GM19240 (cell line): Measurements from ENCODE around the gene METTL24.
"Not testable (repeated sequence)": the region's sequence is repeated elsewhere in the genome, so short reads cannot be mapped to it uniquely, and the experiment has no call there.

Experiments
- DNase-seq: peaks from one replicate; pipeline ENCODE4 v3.0.0; 2011; ENCODE audit warnings: low spot score; ENCODE audit not compliant: insufficient read length

METTL24 gene

DNA sequence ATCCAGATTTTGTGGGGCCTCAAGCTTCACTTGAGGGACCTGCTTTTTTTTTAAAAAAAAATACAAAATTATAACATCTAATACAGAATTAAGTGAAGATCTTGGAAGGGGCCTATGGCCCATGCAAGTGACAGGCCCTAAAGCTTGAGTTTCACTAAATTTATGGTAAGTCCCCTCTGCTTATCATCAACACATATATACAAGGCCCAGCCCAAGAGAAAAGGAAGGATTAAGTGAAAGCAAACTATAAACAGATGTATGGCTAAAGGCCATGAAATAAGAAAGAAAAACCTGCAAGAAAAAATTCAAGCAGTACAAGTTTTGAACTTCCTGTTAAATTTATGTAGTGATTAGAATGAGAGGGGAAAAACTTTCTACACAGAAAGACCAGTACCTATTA, 91.2 kb downstream of the METTL24 start:
- DNase-seq = no peak

DNA sequence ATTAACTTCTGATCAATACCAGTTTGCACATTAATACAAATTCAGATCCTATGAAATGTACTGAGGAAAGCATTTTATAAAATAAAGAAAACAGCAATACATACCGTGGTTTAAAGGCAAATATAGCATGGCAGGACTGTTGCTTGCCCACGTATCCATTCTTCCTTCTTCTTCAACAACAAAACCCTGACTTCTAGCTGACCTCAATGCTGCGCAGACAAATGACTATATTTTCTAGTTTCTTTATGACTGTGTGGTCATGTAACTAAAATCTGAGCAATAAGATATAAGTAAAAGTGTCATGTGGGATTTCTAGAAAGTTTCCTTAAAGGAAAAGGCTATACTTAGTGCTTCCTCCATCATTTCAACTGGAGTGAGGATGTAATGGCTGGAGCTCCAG, 92.9 kb downstream of the METTL24 start:
- no peak for DNase-seq

DNA sequence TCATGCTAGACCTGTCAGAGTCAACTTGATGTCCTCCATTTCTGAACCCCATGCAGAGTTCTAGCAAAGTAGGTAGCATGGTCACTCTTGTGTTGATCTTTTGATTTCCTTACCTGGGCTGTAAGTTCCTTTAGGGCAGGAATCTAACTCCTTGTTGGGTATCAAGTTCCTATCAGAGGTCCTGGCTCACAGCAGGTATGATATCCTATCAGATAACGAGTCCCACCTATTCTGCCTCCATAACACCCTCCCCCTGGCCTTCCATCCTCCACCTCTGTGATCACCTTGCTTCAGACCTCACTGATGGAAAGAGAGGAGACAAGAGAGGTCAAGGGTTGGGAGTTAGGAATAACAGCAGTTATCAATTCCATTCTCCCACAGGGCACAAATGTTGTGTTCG, 101.8 kb downstream of the METTL24 start:
- no peak for DNase-seq

DNA sequence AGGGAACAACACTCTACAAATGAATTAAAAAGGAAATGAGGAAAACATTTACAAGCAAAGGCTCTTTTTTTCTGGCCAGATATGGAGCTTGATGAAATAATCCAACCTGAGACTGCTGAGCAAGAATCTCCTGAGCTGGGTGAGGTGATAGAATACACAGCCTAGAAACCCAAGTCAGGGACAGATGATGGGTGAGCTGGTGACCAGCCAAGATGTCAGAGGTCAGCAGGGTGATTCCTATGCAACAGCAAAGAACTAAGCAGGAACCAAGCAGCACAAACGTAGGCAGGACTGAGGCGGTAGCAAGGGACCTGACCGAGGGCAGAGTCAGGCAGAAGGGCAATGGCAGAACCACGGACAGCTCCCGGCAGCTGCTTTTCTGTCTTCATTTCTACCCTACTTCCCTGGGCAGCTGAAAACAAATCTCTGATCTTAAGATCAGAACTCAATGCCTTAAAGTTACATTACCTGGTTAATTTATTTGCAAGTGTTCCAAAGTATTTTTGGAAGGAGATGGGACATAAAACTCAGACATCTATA, 102.9 kb downstream of the METTL24 start:
- DNase-seq = no peak

DNA sequence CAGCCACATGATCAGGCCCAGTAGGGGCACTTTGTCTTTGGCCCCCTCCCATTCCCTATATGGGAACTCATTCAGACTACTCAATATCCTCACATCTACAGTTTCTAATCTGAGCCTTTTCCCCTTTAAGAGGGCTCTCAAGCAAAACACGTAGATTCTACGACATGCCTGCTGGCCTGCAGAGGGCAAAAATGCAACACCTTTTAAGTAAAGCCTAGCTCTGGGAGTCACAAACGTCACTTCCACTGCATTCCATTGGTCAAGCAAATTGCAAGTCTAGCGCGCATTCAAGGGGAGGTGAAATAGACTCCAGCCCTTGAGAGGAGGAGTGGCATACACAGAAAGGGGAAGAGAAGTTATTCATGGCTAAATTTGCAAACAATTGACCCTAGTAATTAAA, 107.3 kb downstream of the METTL24 start:
- DNase-seq = no peak

DNA sequence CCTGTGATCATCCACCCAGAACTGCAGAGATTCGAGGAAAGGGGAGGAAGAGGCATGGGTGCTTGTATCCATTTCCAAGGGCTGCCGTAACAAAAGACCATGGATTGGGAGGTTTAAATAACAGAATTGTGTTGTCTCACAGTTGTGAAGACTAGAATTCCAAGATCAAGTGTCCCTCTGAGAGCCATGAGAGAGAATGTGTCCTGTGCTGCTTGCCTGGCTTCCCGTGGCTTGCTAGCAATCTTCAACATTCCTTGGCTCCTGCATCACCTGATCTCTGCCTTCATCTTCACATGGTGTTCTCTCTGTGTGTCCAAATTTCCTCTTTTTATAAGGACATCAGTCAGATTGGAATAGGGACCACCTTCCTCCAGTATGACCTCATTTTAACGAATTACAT, 108.1 kb downstream of the METTL24 start:
- DNase-seq = no peak

DNA sequence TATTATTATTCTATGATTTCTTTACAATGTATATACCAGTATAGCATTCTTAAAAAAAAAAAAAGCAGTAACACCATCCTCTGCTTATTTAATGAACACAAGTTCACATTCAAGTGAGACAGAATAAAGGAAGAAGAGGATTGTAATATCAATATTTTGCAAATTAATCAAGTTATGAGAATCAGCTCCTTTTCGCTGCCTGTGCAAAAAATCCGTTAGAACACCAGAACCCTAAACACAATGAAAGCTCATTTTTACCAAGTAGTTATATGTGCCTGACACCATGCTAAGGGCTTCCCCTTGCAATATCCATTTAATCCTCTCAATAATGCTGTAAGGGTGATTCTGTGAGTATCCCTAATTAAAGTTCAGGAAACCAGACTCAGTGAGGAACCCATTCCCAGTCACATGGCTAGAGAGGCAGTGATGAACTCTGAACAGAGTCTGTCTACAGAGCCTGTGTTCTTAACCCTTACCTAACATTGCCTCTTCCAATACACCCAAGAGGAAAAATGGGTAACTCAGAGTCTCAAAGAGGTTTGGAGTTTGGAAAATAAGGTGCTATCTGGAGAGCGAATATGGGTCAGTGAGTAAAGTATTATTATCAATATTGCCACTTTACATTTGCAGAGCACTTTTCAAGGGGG, 111.1 kb downstream of the METTL24 start:
- no peak for DNase-seq

DNA sequence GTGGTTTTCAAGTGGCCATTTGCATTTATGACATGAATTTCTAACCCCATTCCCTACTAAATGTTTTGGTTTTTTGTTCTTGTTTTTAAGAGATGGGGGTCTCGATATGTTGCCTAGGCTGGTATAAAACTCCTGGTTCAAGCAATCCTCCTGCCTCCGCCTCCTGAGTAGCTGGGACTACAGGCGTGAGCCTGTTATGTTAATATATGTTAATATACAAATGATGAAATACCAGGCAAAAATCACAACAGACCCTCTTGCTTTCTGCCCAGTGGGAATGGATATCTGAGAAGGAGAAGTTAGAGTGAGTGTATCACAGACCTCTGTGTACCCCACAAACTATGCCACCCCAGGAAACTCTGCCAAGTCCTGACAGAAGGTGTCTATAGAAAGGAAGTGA, 111.8 kb downstream of the METTL24 start:
- no peak for DNase-seq

DNA sequence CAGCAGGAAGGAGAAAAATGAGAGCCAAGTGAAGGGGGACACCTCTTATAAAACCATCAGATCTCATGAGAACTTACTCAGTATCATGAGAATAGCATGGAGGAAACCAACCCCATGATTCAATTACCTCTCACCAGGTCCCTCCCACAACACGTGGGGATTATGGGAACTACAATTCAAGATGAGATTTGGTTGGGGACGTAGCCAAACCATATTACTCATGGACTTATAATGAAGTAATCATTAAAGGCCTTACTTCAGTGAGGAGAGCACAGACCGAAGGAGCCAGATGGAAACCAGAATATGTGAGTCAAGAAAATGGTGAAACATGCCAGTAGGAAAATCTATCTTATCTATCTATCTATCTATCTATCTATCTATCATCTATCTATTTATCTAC, 113.5 kb downstream of the METTL24 start:
- DNase-seq = not testable (repeated sequence)

DNA sequence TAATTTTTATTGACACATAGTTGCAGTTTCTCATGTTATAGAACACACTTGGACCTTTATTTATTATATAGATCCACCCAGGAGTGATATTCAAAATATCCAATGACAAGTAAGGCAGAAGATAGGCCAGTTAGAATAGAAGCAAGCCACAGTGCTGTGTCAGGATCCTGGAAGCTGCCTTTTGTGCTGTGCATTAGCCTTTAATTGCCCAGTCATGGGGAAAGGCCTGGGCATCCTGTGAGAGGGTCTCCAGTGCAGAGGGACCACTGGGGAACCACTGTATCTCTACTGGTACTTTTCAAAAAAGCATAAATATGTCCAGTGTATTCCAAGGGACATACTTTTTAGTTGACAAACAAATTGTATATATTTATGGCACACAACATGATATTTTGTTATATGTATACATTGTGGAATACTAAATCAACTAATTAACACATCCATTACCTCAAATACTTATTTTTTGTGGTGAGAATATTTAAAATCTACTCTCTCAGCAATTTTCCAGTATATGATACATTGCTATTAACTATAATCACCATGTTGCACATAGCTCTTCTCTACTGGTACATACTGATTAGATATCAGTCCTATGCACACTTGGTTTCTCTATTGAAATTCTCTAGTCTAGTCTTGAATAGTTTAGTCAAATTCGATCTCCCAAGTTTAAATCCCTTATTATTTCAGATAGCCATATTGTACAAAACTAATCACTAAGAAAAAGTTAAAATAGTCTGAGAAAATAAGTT, 118.4 kb downstream of the METTL24 start:
- DNase-seq = no peak

DNA sequence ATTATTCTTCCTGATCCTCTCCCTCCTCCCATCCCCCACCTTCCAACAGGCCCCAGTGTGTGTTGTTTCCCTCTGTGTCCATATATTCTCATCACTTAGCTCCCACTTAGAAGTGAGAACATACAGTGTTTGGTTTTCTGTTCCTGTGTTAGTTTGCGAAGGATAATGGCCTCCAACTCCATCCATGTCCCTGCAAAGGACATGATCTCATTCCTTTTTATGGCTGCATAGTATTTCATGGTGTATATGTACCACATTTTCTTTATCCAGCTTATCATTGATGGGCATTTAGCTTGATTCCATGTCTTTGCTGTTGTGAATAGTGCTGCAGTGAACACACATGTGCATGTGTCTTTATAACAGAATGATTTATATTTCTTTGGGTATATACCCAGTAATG, 122.1 kb downstream of the METTL24 start:
- DNase-seq = not testable (repeated sequence)

DNA sequence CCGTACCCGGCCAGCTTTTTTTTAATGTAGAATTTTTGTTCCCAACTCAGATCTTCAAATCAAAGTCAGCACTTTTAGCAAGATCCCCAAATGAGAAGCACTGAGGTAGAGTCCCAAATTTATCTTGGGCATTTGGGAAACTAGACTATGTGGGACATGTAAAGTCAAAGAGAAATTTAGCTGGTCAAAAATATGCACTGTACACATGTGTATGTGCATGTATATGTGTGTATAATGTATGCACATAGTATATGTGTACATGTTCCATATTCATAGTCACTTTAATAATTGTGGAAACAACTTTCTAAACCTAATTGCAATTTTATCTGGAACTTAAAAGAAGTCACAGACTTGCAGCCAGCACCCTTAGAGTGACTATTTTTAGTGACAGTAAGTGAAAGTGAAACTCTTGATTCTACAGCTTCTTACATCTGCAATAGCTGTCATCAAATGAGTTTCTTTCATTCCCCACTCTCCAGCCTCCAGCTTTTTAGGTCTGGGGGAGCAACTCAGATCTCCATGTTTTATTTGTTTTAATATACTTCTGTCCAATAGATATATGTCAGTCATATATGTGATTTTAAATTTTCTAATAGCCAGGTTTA, 124.3 kb downstream of the METTL24 start:
- DNase-seq = no peak

DNA sequence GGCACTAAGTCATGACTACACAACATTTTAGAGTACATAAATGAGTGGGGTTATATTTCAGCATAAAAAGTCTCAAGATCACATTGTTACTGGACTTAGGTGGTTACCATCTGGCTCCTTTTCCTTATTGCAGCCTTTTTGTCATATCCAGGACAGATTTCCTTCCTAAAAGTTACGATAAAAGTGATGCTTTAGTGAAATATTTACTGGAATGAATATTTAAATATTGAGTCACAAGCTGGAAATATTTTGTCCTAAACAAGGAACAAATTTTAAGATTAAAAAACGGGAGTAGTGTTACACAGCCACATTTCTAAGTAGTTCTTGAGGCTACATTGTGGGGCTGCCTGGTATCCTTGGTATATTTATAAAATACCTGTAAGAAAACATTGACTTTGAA, 125.7 kb downstream of the METTL24 start:
- DNase-seq = no peak

DNA sequence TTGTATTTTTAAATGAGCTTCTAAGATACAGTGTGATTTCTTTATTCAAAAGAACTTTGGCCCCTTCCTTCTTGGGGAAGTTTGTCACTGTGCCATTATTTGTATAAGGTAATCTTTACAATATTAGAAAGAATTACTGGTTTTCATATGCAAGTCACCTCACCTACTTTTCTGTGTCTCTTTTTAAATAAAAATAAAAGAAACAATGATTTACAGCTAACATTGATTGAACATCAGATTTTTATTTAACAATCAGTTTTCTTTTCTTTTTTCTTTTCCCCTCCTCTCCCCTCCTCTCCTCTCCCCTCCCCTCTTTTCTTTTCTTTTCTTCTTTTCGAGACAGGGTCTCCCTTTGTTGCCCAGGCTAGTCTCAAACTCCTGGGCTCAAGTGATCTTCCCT, 131.9 kb downstream of the METTL24 start:
- no peak for DNase-seq

DNA sequence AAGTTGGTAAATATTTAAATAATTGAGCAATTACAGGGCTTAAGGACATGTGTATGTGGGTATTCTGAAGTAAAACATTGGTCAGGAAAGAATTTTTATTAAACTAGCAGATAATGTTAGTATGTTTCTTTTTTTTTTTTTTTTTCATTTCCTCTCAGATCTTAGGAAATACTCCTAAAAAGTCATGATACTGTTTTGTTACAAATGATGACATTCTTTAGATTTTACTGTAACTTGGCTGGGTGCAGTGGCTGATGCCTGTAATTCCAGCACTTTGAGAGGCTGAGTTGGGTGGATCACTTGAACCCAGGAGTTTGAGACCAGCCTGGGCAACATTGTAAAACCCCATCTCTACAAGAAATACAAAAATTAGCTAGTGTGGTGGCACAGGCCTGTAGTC, 136.4 kb downstream of the METTL24 start:
- DNase-seq = no peak

DNA sequence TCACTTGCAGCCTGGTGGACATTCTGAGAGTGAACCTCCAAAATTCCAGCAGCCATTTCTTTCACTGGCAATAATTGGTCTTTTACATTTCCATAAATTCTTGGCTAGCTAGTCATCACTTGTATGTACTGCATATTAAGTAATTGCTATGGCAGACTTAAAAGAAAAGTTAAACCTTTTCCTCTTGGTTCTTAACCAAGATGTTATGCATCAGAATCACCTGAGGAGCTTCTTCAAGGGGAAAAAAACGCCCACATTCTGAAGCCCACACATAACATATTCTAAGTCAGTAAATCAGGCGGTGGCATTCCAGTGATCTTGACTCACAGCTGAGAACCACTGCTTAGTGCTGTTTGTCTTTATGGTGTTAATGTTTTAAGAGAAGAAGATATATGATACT, 140.9 kb downstream of the METTL24 start:
- DNase-seq = no peak

DNA sequence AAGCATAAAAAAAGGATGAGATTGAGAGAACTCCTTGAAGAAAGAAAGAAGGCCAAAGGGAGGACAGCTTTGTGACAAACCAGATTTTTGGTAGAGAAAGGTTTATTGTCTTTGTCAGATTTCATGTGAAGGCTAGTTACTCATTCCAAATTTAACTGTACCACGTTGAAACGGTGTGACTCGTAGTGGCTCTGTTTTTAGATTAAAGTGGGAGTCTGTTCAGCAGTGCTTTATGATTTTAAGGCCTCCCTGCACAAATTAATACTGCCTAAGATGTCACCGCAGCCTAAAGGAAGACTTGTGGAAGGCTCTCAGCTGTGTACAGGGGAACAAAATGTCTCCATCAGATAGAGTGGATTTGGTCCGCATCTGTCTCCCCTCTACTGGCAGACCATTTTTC, 142.0 kb downstream of the METTL24 start:
- no peak for DNase-seq

DNA sequence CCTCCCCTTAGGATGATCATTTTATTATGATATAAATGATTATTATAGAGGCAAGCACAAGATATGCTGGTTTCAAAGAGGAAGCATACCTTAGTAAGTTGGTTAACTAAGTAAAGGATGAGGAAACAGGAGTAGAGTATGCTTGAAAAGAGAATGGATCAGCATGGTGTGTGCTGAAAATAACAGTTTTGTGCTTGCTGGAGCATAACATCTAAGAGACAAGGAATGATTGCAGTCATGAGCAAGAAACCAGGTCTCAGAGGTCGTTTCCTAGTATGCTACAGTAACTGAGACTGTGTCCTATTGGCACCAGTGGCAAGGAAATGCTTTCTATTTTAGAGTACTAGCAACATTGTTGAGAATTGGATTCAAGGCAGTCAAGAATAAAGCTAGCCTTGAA, 143.8 kb downstream of the METTL24 start:
- no peak for DNase-seq

DNA sequence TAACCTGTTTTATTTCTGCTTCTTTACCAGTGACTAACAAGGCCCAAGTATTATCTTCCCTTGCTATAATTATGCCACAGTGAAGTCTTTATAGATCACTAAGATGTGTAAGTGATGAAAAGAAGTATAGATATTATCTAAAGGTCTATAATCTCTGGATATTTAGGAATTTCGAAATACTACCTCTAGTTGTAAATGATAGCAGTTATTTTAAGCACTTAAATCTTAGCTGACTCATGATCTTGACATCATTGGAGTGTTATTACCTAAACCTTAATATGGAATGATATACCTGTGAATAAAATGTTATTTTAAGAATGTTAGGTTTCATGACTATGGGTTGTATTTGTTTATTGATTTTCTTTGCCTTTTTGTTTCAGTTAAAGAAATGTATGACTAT, 146.4 kb downstream of the METTL24 start:
- DNase-seq = no peak

DNA sequence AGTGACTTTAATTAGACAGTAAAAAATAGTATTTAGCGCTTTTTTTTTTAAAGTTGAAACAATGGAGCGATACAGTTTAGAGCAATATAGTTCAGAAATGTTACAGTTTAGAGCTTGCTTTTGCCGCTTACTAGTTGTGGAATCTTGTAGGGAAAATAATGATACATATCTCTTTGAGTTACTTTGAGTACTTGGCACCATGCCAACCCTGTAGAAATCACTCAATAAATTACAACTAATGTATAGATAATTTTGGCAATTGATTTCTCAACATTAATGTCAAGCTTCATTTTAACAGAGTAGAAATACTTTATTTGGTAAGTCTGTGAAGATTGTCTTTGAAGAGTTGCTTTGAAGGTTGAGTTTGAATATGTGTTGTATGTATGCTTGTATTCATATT, 150.5 kb downstream of the METTL24 start:
- no peak for DNase-seq

DNA sequence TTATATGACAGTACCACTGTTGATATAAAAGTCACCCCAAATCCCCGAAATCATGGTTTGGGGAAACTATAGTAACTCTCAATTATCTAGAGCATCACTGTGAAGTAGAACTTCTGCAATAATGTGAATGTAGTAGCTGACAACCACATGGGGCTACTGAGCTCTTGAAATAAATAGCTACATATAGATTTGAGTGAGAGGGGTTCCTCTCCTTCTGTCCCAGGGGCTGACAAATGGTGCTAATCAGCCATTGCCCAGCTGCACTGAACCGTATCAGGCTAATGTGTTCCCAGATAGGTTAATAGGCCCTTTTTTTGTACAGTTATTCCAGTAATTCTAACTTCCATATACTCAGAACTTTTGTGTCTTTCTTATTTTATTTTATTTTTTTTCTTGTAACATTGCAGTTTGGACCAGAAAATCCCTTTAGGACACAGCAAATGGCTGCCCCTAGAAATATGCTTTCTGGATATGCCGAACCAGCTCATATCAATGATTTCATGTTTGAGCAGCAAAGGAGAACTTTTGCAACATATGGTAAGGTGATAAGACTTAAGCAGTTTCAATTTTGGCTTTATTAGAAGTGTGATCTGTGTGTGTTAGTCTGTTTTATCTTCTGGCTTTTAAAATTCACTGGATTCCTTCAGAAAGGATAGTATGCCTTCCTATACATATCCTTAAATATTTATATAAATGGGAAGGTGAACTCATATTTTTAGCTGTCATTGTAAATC, 156.8 kb downstream of the METTL24 start:
- DNase-seq = no peak

DNA sequence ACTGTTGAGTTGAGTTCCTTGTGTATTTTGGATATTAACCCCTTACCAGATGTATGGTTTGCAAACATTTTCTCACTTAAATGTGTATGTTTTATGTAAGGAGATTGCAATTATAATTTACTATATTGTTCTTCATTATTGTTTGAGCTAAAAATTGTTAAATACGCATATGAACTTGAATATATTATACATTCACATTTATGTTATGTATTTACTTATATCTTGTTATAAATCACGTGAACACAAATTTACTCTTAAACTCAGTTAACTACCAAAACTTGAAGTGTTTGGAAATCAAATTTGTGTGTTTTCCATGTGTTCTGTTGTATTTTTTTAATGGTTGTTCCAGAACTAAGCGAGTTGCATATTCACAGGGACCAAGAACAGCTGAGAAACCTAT, 159.6 kb downstream of the METTL24 start:
- DNase-seq = no peak
